ENCODE data around the gene MATR3. TPM values are rescaled to one million over a fixed set of nuclear protein-coding genes. Genes with fewer than 3 reads are reported as not detected.

The MATR3 gene
- polyA plus RNA-seq, 1 donor (not counting 4 experiments of a cell fraction or from before 2014, with no cell fraction given): 122 TPM

- Histone ChIP-seq H3K79me2 (ENCODE audit: control insufficient read depth, insufficient read depth, low read length) (peaks cover 43% of the 10 kb centered on the region), H3K4me2 (ENCODE audit: control insufficient read depth, extremely low read depth, insufficient read depth, low read depth, low read length) (no peak overlapping the region), H3K9me1 (ENCODE audit: control insufficient read depth, extremely low read depth, insufficient read depth, low read length) (peaks cover 4% of the 10 kb centered on the region), H3K9ac (ENCODE audit: control insufficient read depth, extremely low read depth, insufficient read depth, low read length) (no peak overlapping the region), H3K4me3 (ENCODE audit: control insufficient read depth in 2 of 3, extremely low read depth in 1 of 3, insufficient read depth in 2 of 3, low read depth in 1 of 3, low read length in 3 of 3) (no peak overlapping the region), H3K27me3 (ENCODE audit: control insufficient read depth, extremely low read depth, insufficient read depth, low read length) (no peaks in the 10 kb centered on the region), H3K36me3 (ENCODE audit: control insufficient read depth in 2 of 2, extremely low read depth in 1 of 2, insufficient read depth in 2 of 2, low read length in 2 of 2) (peaks cover 20 to 46% of the 10 kb centered on the region in 2 experiments), H3K9me3 (ENCODE audit: control insufficient read depth, low read depth, low read length) (no peaks in the 10 kb centered on the region), H3K27ac (ENCODE audit: control insufficient read depth, insufficient read depth, low read length) (no peak overlapping the region), H4K20me1 (ENCODE audit: control insufficient read depth, extremely low read depth, insufficient read depth, low read length) (peaks cover 10% of the 10 kb centered on the region), H2AFZ (ENCODE audit: control insufficient read depth, low read length) (no peak overlapping the region), H3K4me1 (ENCODE audit: control insufficient read depth, extremely low read depth, insufficient read depth, low read length) (peaks cover 49% of the 10 kb centered on the region)
- dilution Hi-C loops (cut with MboI; ENCODE audit: extremely low pct_ligation_motif_present, low sequenced_read_pairs): no loop called here
- FAIRE-seq: no peak
- TF ChIP-seq EZH2 (IDR thresholded peaks at IDR 0.05; ENCODE audit: low read length) (no peak), CTCF (optimal IDR thresholded peaks at IDR 0.05 in 1 of 3, IDR thresholded peaks at IDR 0.05 in 1 of 3, conservative IDR thresholded peaks at IDR 0.05 in 1 of 3; ENCODE audit: extremely low read depth in 1 of 3, insufficient read depth in 2 of 3, low read length in 3 of 3) (no peak)
- DNase-seq (ENCODE audit: low read depth, low spot score): no peak
Observed at GRCh38 chr5:139278540-139279274, 14.8 kb upstream of the MATR3 start.

- TF ChIP-seq CTCF (optimal IDR thresholded peaks at IDR 0.05 in 1 of 3, IDR thresholded peaks at IDR 0.05 in 1 of 3, conservative IDR thresholded peaks at IDR 0.05 in 1 of 3; ENCODE audit: extremely low read depth in 1 of 3, insufficient read depth in 2 of 3, low read length in 3 of 3) (no peak), EZH2 (IDR thresholded peaks at IDR 0.05; ENCODE audit: low read length) (no peak)
- FAIRE-seq (peak; percentile 23), DNase-seq (ENCODE audit: low read depth, low spot score) (no peak)
- Histone ChIP-seq H3K36me3 (ENCODE audit: control insufficient read depth in 2 of 2, extremely low read depth in 1 of 2, insufficient read depth in 2 of 2, low read length in 2 of 2) (peaks cover 28 to 46% of the 10 kb centered on the region in 2 experiments), H3K27ac (ENCODE audit: control insufficient read depth, insufficient read depth, low read length) (peak overlapping the region; percentile 45), H3K79me2 (ENCODE audit: control insufficient read depth, insufficient read depth, low read length) (peaks cover 15% of the 10 kb centered on the region), H3K27me3 (ENCODE audit: control insufficient read depth, extremely low read depth, insufficient read depth, low read length) (no peaks in the 10 kb centered on the region), H3K9ac (ENCODE audit: control insufficient read depth, extremely low read depth, insufficient read depth, low read length) (no peak overlapping the region), H3K4me1 (ENCODE audit: control insufficient read depth, extremely low read depth, insufficient read depth, low read length) (peaks cover 29% of the 10 kb centered on the region), H3K9me1 (ENCODE audit: control insufficient read depth, extremely low read depth, insufficient read depth, low read length) (peaks cover 2% of the 10 kb centered on the region), H2AFZ (ENCODE audit: control insufficient read depth, low read length) (no peak overlapping the region), H3K4me3 (ENCODE audit: control insufficient read depth in 2 of 3, extremely low read depth in 1 of 3, insufficient read depth in 2 of 3, low read depth in 1 of 3, low read length in 3 of 3) (no peak overlapping the region), H3K9me3 (ENCODE audit: control insufficient read depth, low read depth, low read length) (no peaks in the 10 kb centered on the region), H3K4me2 (ENCODE audit: control insufficient read depth, extremely low read depth, insufficient read depth, low read depth, low read length) (no peak overlapping the region), H4K20me1 (ENCODE audit: control insufficient read depth, extremely low read depth, insufficient read depth, low read length) (peaks cover 10% of the 10 kb centered on the region)
- dilution Hi-C loops (cut with MboI; ENCODE audit: extremely low pct_ligation_motif_present, low sequenced_read_pairs): no loop called here
Observed at GRCh38 chr5:139282197-139282557, 11.4 kb upstream of the MATR3 start.
